Esophagus (tissue), 2 donors: Measurements from ENCODE around the gene AXIN2. TPM values are rescaled to one million over a fixed set of nuclear protein-coding genes. Genes with fewer than 3 reads are reported as not detected.
"Not testable (repeated sequence)": the region's sequence is repeated elsewhere in the genome, so short reads cannot be mapped to it uniquely, and the experiment has no call there.

ENCODE experiments used
- H3K27ac ChIP-seq, 2 donors: one replicate each; pipeline ENCODE4 v1.5.1; 2013; ENCODE audit warnings: low read depth in 2 of 2, mild to moderate bottlenecking in 2 of 2, inconsistent platforms in 1 of 2, low read length in 1 of 2, moderate library complexity in 1 of 2
- H3K27me3 ChIP-seq, 2 donors: one replicate each; pipeline ENCODE4 v1.6.1; 2013; ENCODE audit warnings: low read length in 2 of 2, control low read depth in 1 of 2, mild to moderate bottlenecking in 1 of 2; ENCODE audit not compliant: insufficient read depth in 2 of 2, control insufficient read depth in 1 of 2
- H3K36me3 ChIP-seq, 2 donors: one replicate each; pipeline ENCODE4 v1.6.1; 2013; ENCODE audit warnings: low read length in 1 of 2; ENCODE audit not compliant: control insufficient read depth in 2 of 2, insufficient read depth in 2 of 2
- H3K4me1 ChIP-seq, 2 donors: one replicate each; pipeline ENCODE4 v1.6.1; 2013; ENCODE audit warnings: low read length in 1 of 2; ENCODE audit not compliant: control insufficient read depth in 2 of 2, insufficient read depth in 2 of 2
- H3K4me3 ChIP-seq, 2 donors: one replicate each; pipeline ENCODE4 v1.5.1; 2013; ENCODE audit warnings: low read length in 2 of 2, mild to moderate bottlenecking in 2 of 2, low read depth in 1 of 2, moderate library complexity in 1 of 2
- H3K9me3 ChIP-seq, 2 donors: one replicate each; pipeline ENCODE4 v1.6.1; 2013; ENCODE audit warnings: mild to moderate bottlenecking in 2 of 2, low read depth in 1 of 2, low read length in 1 of 2, moderate library complexity in 1 of 2; ENCODE audit not compliant: control insufficient read depth in 2 of 2, insufficient read depth in 1 of 2
- WGBS, 2 donors: extraction: QIAGEN DNeasy Blood & Tissue Kit; methylation state at CpG; one replicate each; pipeline ENCODE4 v1.1.7; 2013; 5-methylcytosine and 5-hydroxymethylcytosine counted together
- polyA plus RNA-seq, 2 donors: library from polyadenylated mRNA; stranded (reverse); fragments of 200-250 nt; gene quantifications; one replicate each; pipeline ENCODE4 v1.2.3, GENCODE V29; 2013
- donor health status: healthy with polysubstance abuse.
- donor health status: Bipolar disorder and iron deficiency.

AXIN2 gene
- polyA plus RNA-seq, 2 donors: 1.8 to 2.7 TPM

DNA sequence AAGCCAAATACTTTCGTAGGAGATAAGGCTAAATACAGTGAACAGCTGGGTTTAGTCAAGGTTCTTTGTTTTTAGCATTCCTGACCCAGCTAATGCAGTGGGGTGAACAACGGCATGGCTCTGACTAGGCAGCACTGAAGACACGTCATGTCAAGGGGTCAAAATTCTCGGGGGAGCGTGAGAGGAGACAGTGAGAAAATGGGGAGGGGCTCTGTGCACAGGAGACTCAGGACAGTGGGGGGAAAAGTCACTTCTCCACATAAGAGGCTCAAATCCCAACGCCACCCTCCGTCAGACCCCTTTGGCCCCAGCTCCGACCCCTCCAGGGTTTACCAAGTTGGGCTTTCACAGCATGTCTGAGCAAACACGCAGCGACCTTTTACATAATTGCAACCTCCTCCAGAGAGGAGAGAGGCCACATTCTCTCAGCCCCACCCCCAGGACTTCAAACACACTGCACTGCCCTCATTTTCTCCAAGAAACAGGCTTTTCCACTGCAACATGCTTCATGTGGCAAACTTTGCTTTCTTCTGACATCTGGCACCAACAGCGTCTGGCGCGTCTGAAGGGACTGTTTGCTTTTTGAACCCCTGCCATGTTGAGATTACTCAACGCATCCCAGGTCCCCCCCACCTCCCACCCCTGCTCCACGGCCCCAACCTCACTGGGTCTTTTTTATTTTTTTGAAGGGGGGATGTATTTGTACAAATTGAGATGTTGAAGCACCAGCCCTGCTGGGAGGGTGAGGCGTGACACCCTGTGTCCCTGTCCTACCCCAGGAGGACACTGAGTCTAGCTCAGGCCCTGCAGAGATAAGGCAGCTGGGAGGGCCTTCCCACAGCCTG is 30.0 kb downstream of the AXIN2 start:
- H3K27me3 ChIP-seq: no peaks in the 10 kb centered on the region
- peak overlapping the region; percentile 56 to 84 for H3K27ac ChIP-seq
- peaks cover 0 to 5% of the 10 kb centered on the region in 2 donors for H3K4me1 ChIP-seq
- WGBS, 2 donors: 26 to 27% methylated on average over 16 of the region's 16 CpGs
- peaks cover 4 to 14% of the 10 kb centered on the region in 2 donors for H3K36me3 ChIP-seq
- H3K9me3 ChIP-seq: no peaks in the 10 kb centered on the region
- H3K4me3 ChIP-seq: no peak overlapping the region

DNA sequence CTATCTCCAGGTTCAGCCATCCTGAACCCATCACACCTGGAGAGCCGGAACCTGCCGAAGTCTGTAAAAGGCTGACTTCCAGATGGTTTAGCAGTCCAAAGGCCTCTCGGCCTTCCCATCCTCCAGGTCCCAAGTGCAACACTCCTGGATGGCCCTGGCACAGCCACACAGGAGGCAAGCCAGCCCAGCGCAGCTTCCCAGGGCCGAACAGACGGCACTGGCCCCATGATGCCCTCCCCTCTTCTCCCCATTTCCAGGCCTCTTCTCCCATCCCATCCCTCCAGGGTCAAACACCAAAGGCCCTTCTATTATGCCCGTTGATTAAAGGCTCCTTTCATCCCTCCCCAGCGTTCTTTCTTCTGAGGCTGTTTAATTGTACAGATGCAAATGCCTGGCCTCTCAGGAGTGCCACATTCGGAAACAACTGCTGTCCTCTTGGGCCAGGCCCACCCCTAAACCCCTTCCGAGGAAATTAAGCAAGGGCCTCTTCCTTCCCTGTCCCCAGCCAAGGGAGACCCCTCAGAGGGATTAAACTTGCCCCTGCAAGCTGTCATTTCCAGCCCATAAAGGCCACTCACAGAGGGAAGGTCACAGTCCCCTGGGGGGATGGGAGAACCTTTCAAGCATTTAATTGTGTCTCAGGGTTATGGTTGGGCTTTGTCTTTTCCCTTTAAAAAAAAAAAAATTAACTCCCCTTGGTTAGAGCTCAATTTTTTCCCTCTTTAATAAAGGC is 30.8 kb downstream of the AXIN2 start:
- Histone ChIP-seq H3K27me3 (no peaks in the 10 kb centered on the region), H3K4me3 (no peak overlapping the region), H3K9me3 (no peaks in the 10 kb centered on the region), H3K27ac (peak overlapping the region; percentile 1 to 6), H3K4me1 (peaks cover 0 to 5% of the 10 kb centered on the region in 2 donors), H3K36me3 (peaks cover 0 to 11% of the 10 kb centered on the region in 2 donors)
- 64 to 66% methylated on average over 10 of the region's 10 CpGs for WGBS, 2 donors

DNA sequence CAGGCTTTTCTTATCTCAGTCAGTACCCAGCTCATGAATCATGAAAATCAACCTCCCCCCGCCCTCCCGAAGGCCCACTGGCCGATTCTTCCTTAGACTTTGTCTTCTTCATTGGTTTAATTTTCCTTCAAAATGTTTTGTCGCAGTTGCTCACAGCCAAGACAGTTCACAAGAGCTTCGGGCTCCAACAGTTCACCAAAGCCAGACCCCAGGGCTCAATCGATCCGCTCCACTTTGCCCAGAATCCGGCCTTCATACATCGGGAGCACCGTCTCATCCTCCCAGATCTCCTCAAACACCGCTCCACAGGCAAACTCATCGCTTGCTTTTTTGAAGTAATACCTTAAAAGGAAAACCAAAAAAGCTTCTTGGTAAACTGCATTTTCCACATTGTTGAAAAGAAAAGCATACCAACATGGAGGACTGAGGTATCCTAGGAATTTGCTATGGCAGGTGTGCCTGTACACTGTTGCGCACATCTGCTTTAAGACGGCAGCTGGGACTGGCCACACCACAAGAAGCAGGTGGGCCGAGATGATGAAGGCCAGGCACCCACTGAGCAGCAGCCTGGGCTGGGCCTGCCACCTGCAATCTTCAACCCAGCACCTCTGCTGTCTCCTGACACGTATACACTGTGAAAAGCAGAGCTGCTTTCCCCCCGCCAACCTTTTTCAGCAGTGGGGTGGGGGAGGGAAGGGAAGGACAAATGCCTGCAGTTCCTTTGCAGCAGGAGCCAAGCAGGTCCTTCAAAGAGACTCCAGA is 31.5 kb downstream of the AXIN2 start:
- Histone ChIP-seq H3K4me3 (no peak overlapping the region), H3K9me3 (no peaks in the 10 kb centered on the region), H3K27ac (peak overlapping the region in 1 of 2 donors; percentile 35), H3K27me3 (no peaks in the 10 kb centered on the region), H3K4me1 (peaks cover 0 to 5% of the 10 kb centered on the region in 2 donors), H3K36me3 (peaks cover 0 to 8% of the 10 kb centered on the region in 2 donors)
- WGBS, 2 donors: 90 to 93% methylated on average over 17 of the region's 17 CpGs

DNA sequence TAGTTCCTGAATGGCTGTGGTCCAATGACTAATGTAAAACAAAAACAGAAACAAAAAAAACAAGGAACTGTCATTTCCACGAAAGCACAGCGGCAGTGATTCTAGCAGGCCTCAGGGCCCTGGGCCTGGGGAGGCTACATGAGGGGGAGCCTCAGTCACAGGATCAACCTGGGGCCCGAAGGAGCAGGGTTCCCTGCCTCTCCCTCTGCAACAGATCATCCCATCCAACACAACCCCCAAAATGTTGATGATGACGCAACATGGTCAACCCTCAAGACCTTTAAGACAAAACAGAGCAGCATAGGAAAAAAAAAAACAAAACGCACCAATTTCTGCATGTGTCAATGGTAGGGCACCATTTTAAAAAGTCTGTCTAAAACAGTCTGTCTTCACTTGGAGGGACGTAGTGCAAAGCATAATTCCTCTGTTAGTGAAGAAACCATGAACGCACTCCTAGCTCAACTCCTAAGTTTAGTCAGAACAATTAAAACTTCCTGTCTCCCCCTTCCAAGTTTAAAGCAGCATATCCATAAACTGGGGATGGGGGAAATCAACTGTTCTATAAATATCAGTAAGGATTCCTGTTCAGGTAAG is 32.3 kb downstream of the AXIN2 start:
- H3K36me3 ChIP-seq: peaks cover 0 to 8% of the 10 kb centered on the region in 2 donors
- no peak overlapping the region for H3K4me3 ChIP-seq
- WGBS, 2 donors: 88 to 89% methylated on average over 7 of the region's 7 CpGs
- no peak overlapping the region for H3K27ac ChIP-seq
- H3K4me1 ChIP-seq: peaks cover 0 to 5% of the 10 kb centered on the region in 2 donors
- H3K27me3 ChIP-seq: no peaks in the 10 kb centered on the region
- no peaks in the 10 kb centered on the region for H3K9me3 ChIP-seq

DNA sequence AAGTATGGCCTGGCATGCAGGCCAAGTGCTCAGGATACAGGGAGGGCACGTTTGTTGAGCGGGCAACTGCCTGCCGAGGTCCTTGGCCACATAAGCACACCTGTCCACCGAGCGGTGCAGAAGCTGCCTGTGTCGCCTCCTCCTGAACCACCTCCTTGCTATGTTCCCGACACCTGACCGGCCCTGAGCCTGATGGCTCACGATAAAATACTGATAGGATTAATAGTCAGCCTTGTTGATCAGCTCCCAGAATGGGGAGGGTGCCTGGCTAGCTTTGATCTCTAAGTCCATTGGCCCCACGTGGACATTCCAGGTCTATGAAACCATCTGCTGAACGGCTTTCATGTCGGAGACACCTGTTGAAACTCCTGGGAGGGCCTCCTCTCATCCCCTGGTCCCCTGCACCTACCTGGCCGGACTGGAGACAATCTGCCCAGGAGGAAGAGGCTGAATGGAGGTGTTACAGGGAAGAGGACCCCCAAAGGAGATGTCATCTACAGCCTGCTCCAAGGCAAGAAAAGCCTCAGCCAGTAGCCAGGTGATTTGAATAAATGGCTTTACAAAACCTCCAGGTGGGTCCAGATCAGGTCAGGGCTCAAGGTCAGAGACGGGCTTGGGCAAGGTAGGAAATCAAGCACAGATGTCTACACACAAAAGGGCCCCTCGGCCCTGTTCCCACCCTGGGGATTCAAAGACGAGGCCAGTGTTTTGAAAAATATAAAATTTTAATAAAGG is 33.4 kb downstream of the AXIN2 start:
- H3K4me1 ChIP-seq: peaks cover 0 to 4% of the 10 kb centered on the region in 2 donors
- no peak overlapping the region for H3K4me3 ChIP-seq
- 83 to 85% methylated on average over 16 of the region's 16 CpGs for WGBS, 2 donors
- H3K27ac ChIP-seq: no peak overlapping the region
- H3K27me3 ChIP-seq: no peaks in the 10 kb centered on the region
- peaks cover 0 to 4% of the 10 kb centered on the region in 2 donors for H3K36me3 ChIP-seq
- H3K9me3 ChIP-seq: no peaks in the 10 kb centered on the region

DNA sequence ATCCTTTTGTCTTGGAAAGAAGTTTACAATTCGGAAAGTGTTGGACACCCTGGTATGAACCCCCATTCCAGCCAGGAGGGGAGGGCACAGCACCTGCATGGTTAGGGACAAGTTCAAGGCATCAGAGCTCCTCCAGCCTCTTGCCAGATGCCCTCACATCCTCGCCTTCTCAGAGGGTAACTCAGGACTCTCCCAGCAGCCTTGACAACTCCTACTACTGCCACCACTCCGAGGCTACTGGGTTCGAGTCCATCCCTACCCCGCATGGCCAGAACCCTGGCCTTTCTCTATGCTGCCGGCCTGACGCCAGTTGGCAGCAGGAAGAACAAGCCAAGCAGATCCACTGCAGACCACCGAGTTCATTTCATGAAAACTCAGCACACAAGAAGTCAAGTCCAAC is 34.1 kb downstream of the AXIN2 start:
- Histone ChIP-seq H3K4me1 (no peaks in the 10 kb centered on the region), H3K4me3 (no peak overlapping the region), H3K27me3 (no peaks in the 10 kb centered on the region), H3K36me3 (peaks cover 0 to 3% of the 10 kb centered on the region in 2 donors), H3K9me3 (no peaks in the 10 kb centered on the region), H3K27ac (no peak overlapping the region)
- WGBS, 2 donors: 88 to 91% methylated on average over 8 of the region's 8 CpGs

DNA sequence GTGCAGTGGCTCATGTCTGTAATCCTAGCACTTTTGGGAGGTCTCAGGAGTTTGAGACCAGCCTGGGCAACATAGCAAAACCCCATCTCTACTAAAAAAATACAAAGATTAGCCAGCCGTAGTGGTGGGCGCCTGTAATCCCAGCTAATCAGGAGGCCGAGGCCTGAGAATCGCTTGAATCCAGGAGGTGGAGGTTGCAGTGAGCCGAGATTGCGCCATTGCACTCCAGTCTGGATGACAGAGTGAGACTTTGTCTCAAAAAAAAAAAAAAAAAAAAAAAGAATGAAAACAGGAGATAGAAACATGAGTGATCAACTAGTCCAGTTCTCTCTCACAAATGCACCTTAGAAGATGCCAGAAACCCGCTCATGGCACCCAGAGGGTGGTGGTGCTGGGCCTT is 34.6 kb downstream of the AXIN2 start:
- H3K27me3 ChIP-seq, H3K27ac ChIP-seq, H3K4me1 ChIP-seq, H3K4me3 ChIP-seq, H3K36me3 ChIP-seq, H3K9me3 ChIP-seq: not testable (repeated sequence)
- WGBS, 2 donors: 96 to 97% methylated on average over 7 of the region's 7 CpGs

DNA sequence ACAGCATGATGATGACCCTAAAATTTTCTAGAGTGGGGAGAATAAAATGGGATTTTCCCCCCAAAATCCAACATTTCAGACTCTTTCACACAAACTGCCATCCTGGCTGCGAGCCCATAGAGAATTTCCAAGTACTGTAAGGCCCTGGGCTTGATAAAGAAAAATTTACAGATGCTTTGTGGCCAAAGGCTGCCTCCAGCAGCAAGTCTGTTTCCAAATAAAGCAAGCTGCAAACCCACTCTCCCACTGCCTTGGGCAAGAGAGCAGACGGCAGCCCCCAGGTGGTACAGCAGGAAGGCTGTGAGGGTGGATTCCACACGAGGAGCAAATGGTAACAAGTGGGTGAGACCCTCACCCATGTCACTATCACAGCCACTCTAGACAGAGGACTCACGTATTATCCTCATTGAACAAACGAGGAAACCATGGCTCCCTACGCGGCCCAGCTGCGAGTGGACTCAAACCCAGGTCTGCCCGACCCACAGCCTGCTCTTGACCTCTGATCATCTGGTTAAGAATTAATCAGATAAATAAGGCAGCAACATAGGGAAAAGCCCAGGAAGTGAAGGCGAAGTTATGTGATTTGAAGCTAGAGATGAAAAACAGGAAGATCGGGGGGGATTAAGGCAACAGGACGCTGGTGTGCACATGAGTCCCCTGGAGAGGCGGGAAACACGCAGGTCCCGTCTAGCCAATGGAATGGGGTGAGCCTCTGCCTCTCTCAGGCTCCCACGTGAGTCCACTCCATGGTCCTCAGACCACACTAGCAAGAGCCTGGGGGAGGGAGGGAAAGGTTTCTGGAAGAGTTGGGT is 37.4 kb downstream of the AXIN2 start:
- no peak overlapping the region for H3K27ac ChIP-seq
- H3K36me3 ChIP-seq: peaks cover 0 to 2% of the 10 kb centered on the region in 2 donors
- no peaks in the 10 kb centered on the region for H3K9me3 ChIP-seq
- H3K27me3 ChIP-seq: no peaks in the 10 kb centered on the region
- H3K4me1 ChIP-seq: no peaks in the 10 kb centered on the region
- no peak overlapping the region for H3K4me3 ChIP-seq
- WGBS, 2 donors: 70 to 76% methylated on average over 16 of the region's 16 CpGs
